K562 (cell line): ENCODE results near the gene B3GALT6. TPM values are rescaled to one million over a fixed set of nuclear protein-coding genes. Genes with fewer than 3 reads are reported as not detected.

Source experiments
- ARNT ChIP-seq, 2 experiments: fragments of 450-650 bp; IDR thresholded peaks; 2 replicates each; pipeline ENCODE4 v1.6.1; 2016; ENCODE audit warnings: mild to moderate bottlenecking in 1 of 2
- BDP1 ChIP-seq: IDR thresholded peaks from 3 replicates; pipeline ENCODE4 v1.6.1; 2011; ENCODE audit not compliant: insufficient read length, insufficient read depth
- CBX2 ChIP-seq: fragments of 200-600 bp; sonication (generic); IDR thresholded peaks from one replicate; pipeline ENCODE4 v1.6.1; 2012; ENCODE audit warnings: mild to moderate bottlenecking, low read length, inconsistent platforms; ENCODE audit not compliant: insufficient read depth, poor library complexity, severe bottlenecking
- CREB3L1 ChIP-seq: fragments of 450-650 bp; IDR thresholded peaks from 2 replicates; pipeline ENCODE4 v1.6.1; 2014; ENCODE audit warnings: low read depth, mild to moderate bottlenecking, moderate library complexity, borderline replicate concordance
- E2F5 ChIP-seq: sonication (generic); formaldehyde crosslinking; IDR thresholded peaks from 2 replicates; pipeline ENCODE4 v1.8.0; 2022; ENCODE audit warnings: mild to moderate bottlenecking, missing genetic modification reagents
- HMBOX1 ChIP-seq: sonication (generic); IDR thresholded peaks from 2 replicates; pipeline ENCODE4 v1.6.1; 2016
- HNRNPH1 ChIP-seq: fragments of 200-400 bp; formaldehyde crosslinking; optimal IDR thresholded peaks from 2 replicates; pipeline ENCODE3; 2017; ENCODE audit warnings: low read depth, mild to moderate bottlenecking, low read length, moderate library complexity
- MAFF ChIP-seq: IDR thresholded peaks from 2 replicates; pipeline ENCODE4 v1.6.1; 2012; ENCODE audit warnings: low read length, improper control_type of control experiment
- PHB2 ChIP-seq: fragments of 450-650 bp; IDR thresholded peaks from 2 replicates; pipeline ENCODE4 v1.6.1; 2017; ENCODE audit warnings: low read depth
- PRDM10 ChIP-seq: fragments of 450-650 bp; IDR thresholded peaks from 2 replicates; pipeline ENCODE4 v1.6.1; 2018; ENCODE audit not compliant: partially characterized antibody
- THAP7 ChIP-seq: fragments of 250-450 bp; sonication (Bioruptor Pico); IDR thresholded peaks from 2 replicates; pipeline ENCODE4 v1.5.0; 2021
- THRB ChIP-seq: fragments of 450-650 bp; formaldehyde crosslinking; conservative IDR thresholded peaks from 2 replicates; pipeline ENCODE4 v1.4.0; 2022; ENCODE audit warnings: mild to moderate bottlenecking, missing genetic modification characterization
- ZKSCAN1 ChIP-seq: fragments of 150-350 bp; IDR thresholded peaks from 2 replicates; pipeline ENCODE4 v1.6.1; 2016; ENCODE audit warnings: low read depth, low read length
- ZNF518B ChIP-seq: fragments of 250-450 bp; sonication (Bioruptor Pico); IDR thresholded peaks from 2 replicates; pipeline ENCODE4 v1.5.0; 2021; ENCODE audit warnings: mild to moderate bottlenecking, moderate library complexity
- ZNF57 ChIP-seq: fragments of 450-650 bp; formaldehyde crosslinking; IDR thresholded peaks from 2 replicates; pipeline ENCODE4 v1.4.0; 2020; ENCODE audit warnings: mild to moderate bottlenecking, moderate library complexity
- polyA plus RNA-seq, 8 experiments: library from polyadenylated mRNA; depleted of rRNA in 4 of 8; stranded (reverse) in 5 of 8; unstranded in 3 of 8; fragments of >200 nt; fragmentation: Nextera tagmentation in 2 of 8; fragmentation: Illumina TruSeq in 1 of 8; extraction: Ambion mirVana in 2 of 8; extraction: Trizol in 1 of 8; gene quantifications; 2 replicates each; pipeline versions ENCODE4 v1.2.1 to v1.2.3, GENCODE V29; 2011 to 2014; ENCODE audit warnings: inconsistent platforms in 1 of 8, missing spikeins in 1 of 8
- total RNA-seq, 7 experiments: library from RNA; depleted of rRNA in 6 of 7; stranded (reverse); fragments of >200 nt in 6 of 7; fragmentation: Illumina TruSeq in 2 of 7; extraction: Trizol in 2 of 7; gene quantifications; 2 replicates each; pipeline versions ENCODE4 v1.2.1 to v1.2.3, GENCODE V29; 2011 to 2021; ENCODE audit warnings: low replicate concordance in 1 of 7

The B3GALT6 gene
- total and polyA plus RNA-seq, 9 of the 15 experiments (the other 6 are each of a cell fraction or from before 2014, with no cell fraction given): 0.68 to 29.8 (median 9.9) TPM

- TF ChIP-seq CREB3L1: no peak
- TF ChIP-seq E2F5 (CRISPR knock-in tag): no peak
- TF ChIP-seq PHB2: no peak
- TF ChIP-seq CBX2: no peak
- no peak for TF ChIP-seq HNRNPH1
- no peak for TF ChIP-seq ZKSCAN1
- no peak for TF ChIP-seq ARNT (IDR thresholded peaks at IDR 0.05)
- no peak for TF ChIP-seq MAFF
- no peak for TF ChIP-seq PRDM10
- TF ChIP-seq THRB: no peak
- no peak for TF ChIP-seq ZNF57
- TF ChIP-seq ZNF518B (CRISPR knock-in tag): no peak
- TF ChIP-seq THAP7 (CRISPR knock-in tag): no peak
- TF ChIP-seq HMBOX1: no peak
- TF ChIP-seq BDP1: no peak
Measured at GRCh38 chr1:1185101-1185765, 46.8 kb upstream of the B3GALT6 start (continued).
